M059J (cell line): ENCODE measurements around the gene ERP44. TPM values are rescaled to one million over a fixed set of nuclear protein-coding genes. Genes with fewer than 3 reads are reported as not detected.
A peak's percentile ranks its signal among the peaks of the same experiment; 100 is the strongest.
"Not testable (repeated sequence)": the region's sequence is repeated elsewhere in the genome, so short reads cannot be mapped to it uniquely, and the experiment has no call there.

Experiments
- DNase-seq: peaks from one replicate; pipeline ENCODE4 v3.0.0-alpha.2; 2012; ENCODE audit warnings: low read depth
- total RNA-seq: library from RNA; depleted of rRNA; stranded (reverse); fragments of >200 nt; shearing (Covaris generic); gene quantifications from 2 replicates; pipeline ENCODE4 v1.2.3, GENCODE V29; 2014

ERP44 gene
- total RNA-seq, 1 experiment from 2014 or later: 52.5 TPM

GRCh38 chr9:100067990-100068389 lies 30.8 kb downstream of the ERP44 start:
- not testable (repeated sequence) for DNase-seq

DNA sequence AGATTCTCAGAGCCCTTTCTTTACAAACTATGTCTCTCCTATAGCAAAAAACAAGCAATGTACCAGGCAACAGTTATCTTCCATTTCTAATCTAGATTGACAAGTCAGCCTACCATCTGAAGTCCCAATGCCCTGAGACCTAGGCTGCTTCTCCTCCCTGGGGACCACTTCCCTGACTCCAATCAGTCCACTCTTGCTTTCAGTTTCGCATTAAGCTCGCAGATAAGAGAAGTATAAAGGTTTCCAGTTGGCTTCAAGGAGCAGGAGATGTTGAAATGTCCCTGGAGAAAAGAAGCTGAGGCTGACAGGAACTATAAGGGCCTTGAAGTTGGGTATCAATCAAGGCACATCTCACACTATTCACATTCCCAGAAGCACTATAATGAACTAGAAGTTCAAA lies 32.3 kb downstream of the ERP44 start:
- peak; percentile 19 for DNase-seq

DNA sequence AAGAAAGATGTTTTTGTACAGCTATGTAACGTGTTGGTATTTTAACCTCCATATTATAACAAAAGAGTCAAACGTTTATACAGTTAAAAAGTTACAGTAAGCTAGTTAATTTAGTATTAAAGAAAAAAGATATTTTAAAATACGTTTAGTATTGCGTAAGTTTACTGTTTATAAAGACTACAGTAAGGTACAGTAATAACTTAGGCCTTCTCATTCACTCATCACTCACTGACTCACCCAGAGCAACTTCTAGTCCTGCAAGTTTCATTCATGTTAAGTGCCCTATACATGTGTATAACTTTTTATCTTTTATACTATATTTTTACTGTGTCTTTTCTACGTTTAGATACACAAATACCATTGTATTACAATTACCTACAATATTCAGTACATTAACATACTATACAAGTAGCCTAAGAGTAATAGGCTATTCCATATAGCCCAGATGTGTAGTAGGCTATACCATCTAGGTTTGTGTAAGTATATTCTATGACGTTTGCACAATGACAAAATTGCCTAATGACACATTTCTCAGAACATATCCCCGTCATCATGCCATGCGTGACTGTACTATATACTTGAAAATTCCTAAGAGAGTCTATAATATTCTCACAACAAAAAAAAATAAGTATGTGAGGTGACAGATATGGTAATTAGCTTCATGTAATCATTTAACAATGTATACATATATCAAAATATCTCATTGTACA lies 33.8 kb downstream of the ERP44 start:
- DNase-seq: peak; percentile 63

DNA sequence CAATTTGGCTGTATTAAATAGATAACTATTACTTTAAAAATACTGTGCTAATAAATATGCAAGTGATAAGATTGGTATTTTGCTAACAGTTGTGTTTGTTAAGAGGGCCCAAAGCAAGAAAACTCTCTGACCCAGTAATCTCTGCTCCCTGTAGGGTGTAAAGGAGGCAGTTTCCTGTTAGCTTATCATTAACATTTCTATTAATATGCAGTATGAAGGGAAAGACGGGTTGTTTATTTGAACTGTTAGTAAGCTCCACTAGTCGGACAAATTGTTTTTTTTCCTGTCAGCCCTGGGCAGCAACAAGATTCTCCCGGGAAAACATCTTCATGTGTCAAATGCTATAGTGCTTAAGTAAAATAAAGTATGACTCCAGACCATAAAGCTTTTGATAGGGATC lies 35.6 kb downstream of the ERP44 start:
- no peak for DNase-seq

DNA sequence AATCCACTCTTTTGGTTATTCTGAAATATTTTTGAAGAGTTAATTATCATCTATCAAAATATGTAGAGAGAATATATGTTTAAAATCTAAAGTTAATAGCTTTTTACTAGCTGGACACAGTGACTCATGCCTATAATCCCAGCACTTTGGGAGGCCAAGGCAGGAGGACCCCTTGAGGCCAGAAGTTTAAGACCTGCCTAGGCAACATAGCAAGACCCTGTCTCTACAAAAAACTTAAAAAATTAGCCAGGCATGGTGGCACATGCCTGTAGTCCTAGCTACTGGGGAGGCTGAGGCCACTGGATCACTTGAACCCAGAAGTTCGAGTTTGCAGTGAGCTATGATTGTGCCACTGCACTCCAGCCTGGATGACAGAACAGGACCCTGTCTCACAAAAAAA lies 36.1 kb downstream of the ERP44 start:
- DNase-seq: not testable (repeated sequence)

- DNase-seq: no peak
Measured at GRCh38 chr9:100058699-100059579, 39.9 kb downstream of the ERP44 start.

DNA sequence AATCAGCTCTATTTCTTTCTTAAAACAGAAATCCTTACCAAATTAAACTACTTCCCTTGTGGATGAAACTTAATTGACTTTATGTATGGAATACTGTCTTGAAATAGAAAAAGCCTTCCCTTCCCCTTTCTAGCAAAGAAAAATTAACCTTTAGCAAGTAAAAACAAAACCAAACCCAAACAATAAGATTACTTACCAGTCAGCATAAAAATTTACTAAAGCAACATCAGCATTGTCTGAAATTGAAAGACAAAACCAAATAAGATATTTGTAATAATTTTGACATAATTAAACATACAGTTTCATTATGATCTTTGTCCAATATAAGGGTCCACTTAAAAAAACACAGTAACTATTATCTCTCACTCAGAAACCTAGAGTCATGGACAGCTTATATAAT lies 41.2 kb downstream of the ERP44 start:
- DNase-seq: no peak

- no peak for DNase-seq
Measured at GRCh38 chr9:100056561-100056960, 42.2 kb downstream of the ERP44 start.

DNA sequence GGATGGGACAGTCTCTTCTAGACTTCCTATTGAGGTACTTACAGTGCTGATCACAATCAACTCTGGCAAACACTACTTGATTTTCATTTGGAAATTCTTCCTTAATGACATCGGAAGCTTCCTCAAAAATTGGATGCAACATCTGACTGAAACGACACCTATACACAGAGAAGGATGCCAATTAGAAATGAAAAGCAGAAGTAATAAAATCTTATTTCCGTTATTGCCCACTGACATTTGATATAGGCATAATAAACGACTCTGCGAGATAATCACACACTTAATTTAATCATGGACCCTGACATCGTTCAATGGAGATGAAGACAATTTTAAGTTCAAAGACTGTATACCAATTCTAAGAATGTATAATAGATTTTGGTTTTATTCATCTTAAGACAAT lies 46.4 kb downstream of the ERP44 start:
- DNase-seq: no peak

DNA sequence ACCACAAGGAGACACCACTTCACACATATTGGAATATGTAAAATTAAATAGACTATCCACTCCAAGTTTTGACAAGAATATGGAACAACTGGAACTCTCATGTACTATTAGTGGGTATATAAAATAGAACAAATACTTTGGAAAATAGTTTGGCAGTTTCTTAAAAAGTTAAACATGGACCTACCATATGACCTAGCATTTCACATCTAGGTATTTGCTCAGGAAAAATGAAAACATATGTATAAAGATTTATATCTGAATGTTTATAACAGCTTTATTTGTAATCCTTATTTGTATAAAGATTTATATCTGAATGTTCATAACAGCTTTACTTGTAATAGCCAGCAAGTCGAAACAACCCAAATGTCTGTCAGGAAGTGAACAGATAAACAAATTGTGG lies 49.2 kb downstream of the ERP44 start:
- DNase-seq: no peak

- no peak for DNase-seq
Measured at GRCh38 chr9:100038472-100038871, 60.3 kb downstream of the ERP44 start.

GRCh38 chr9:100033877-100034551 lies 64.8 kb downstream of the ERP44 start:
- DNase-seq: no peak

DNA sequence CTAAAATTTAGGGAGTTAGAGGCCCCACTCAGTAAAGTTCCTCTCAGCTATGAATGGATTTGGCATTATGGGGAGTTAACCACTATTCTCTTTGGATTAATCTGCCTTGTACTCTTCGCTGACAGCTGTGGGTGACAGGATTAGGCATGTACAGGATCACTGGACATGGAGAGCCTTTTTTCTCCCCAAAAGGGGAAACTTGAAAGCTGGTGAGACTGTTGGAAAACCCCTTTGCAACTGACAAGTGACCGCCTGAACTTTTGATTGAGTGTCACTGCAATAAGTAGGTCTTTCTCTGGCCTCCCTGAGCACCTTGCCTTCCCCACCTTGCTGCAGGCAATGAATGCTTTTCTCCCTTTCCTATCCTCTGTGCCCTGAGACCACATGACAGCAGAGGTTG lies 68.3 kb downstream of the ERP44 start:
- DNase-seq: no peak

DNA sequence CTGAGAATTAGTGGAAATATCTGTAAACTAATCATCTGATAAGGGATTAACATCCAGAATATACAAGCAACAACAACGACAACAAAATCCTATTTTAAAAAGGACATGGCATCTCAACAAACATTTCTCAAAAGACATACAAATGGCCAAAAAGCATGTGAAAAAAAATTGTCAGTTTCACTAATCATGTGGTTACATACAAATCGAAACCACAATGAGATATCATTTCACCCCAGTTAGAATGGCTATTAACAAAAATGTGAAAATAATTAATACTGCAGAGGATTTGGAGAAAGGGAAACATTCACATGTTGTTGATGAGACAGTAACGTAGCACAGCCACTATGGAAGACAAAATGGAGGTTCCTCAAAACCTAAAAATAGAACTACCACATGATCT lies 69.5 kb downstream of the ERP44 start:
- no peak for DNase-seq

- DNase-seq: peak; percentile 65
Measured at GRCh38 chr9:100028201-100028784, 70.5 kb downstream of the ERP44 start.

DNA sequence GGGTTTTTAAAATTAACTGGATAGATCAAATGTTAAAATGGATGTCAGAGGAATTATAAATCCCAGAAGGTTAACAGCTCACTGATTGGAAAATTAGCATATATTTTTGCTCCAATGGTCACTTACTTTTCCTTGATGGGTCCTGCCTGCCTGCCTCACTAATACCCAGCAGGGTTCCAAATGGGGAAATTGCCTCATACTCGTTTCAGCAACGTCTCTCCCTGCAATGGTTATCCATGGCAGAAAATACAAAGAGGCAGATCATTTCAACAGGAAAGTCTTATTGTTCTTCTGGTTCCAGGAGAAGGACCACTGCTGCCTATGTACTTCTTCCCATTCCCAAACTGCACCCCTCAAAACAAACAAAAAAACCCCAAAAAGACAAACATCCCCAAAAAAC lies 71.3 kb downstream of the ERP44 start:
- DNase-seq: no peak

DNA sequence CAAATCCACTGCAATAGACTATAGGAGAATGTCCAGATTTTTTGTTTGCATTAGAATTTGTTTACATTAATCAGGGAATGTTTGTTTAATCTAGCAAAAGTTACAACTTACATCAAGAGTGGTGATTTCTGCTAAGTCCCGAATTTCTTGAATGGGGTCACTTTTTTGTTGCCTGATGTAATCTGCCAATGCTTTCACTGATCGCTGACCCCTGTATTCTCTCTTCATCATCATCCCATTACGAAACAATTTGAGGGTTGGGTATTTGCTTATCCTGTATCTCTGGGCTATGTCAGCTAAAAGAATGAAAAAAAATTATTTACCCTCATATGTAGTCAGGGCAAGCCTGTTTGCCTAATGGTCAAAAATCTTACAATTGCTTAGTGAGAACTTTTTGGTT lies 76.9 kb downstream of the ERP44 start:
- DNase-seq: no peak

DNA sequence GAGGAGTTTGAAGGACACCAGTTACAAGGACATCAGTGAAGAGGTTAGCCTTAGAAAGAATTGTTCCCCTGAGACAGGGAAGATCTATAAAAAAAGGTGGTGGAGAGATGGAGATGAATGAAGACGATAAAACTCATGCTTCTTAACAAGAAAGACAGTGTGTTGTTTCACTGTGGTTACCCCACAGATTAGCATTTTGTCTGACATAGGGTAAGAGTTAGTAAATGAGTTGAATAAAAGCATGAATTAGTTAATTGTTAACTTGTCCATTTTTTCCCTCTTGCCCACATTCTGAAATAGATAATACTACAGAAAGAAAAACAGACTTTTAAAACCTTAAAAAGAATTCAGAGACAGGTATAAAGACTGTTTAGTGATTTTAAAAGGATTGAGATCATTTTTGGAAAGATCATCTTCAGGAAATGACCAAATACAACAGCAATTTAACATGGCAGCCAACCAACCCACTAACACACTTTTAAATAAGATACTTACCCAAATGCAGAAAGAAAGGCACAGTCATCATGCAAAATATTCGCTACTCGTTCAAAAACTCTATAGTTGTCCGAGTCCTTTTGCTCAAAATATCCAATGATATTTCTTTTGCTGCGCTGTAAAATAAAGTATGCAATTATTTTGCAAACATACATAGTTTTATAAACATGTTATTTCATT lies 78.5 kb downstream of the ERP44 start:
- DNase-seq: peak; percentile 60

- DNase-seq: no peak
Measured at GRCh38 chr9:100019541-100019940, 79.3 kb downstream of the ERP44 start.

GRCh38 chr9:100014846-100015245 lies 84.0 kb downstream of the ERP44 start:
- no peak for DNase-seq

GRCh38 chr9:100013573-100013972 lies 85.2 kb downstream of the ERP44 start:
- no peak for DNase-seq

DNA sequence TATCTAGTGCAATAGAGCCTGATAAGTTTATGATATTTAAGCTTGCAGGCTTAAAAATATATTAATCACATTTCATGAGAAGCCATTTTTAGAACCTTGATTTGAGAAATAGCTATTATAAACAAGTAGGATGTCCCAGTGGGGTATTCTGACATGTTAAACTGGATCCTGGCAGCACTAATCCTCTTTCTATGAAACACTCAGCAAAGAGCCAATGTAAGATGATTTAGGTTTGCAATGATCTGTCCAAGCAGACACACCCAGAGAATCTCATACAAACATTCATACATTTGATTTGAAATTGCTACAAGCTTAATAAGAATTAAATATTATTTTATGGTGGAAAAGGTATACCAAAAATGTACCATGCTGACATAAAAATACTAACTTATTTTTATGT lies 86.5 kb downstream of the ERP44 start:
- DNase-seq: no peak
